LNCaP clone FGC (cell line): ENCODE results near the gene PYGB.

Source experiments
- DNase-seq: peaks from one replicate; pipeline ENCODE4 v3.0.0-alpha.2; 2011; ENCODE audit warnings: low read depth
- H3K4me3 ChIP-seq: 2 replicates; pipeline ENCODE4 v1.5.1; 2011; ENCODE audit warnings: mild to moderate bottlenecking, low read depth, low read length, control low read depth
- CTCF ChIP-seq: IDR thresholded peaks from 2 replicates; pipeline ENCODE4 v1.5.1; 2012; ENCODE audit warnings: mild to moderate bottlenecking; ENCODE audit not compliant: control insufficient read depth, insufficient read depth; ENCODE audit errors: extremely low read depth

Gene PYGB

GRCh38 chr20:25269833-25270170 is 21.9 kb downstream of the PYGB start:
- DNase-seq = no peak
- no peak for TF ChIP-seq CTCF
- H3K4me3 ChIP-seq = no peak overlapping the region

GRCh38 chr20:25270829-25271251 is 23.0 kb downstream of the PYGB start:
- no peak overlapping the region for H3K4me3 ChIP-seq
- DNase-seq = peak; percentile 57
- no peak for TF ChIP-seq CTCF

- DNase-seq = no peak
- H3K4me3 ChIP-seq = no peak overlapping the region
- no peak for TF ChIP-seq CTCF
Observed at GRCh38 chr20:25271486-25272222, 23.8 kb downstream of the PYGB start.

- H3K4me3 ChIP-seq = no peak overlapping the region
- TF ChIP-seq CTCF = no peak
- no peak for DNase-seq
Observed at GRCh38 chr20:25272223-25273000, 24.5 kb downstream of the PYGB start.

GRCh38 chr20:25273046-25273445 is 25.2 kb downstream of the PYGB start:
- no peak for TF ChIP-seq CTCF
- no peak for DNase-seq
- no peak overlapping the region for H3K4me3 ChIP-seq

- no peak for TF ChIP-seq CTCF
- no peak overlapping the region for H3K4me3 ChIP-seq
- peak; percentile 88 for DNase-seq
Observed at GRCh38 chr20:25273541-25274358, 25.9 kb downstream of the PYGB start.
